GM19328 (cell line): ENCODE results near the gene HOXC4.
"Not testable (repeated sequence)": the region's sequence is repeated elsewhere in the genome, so short reads cannot be mapped to it uniquely, and the experiment has no call there.

Source experiments
- ATAC-seq: cut with Tn5 transposase; IDR thresholded peaks from one replicate; pipeline ENCODE4 v1.9.1; 2021; ENCODE audit warnings: mild to moderate bottlenecking, moderate library complexity; ENCODE audit not compliant: unreplicated experiment

HOXC4 gene

DNA sequence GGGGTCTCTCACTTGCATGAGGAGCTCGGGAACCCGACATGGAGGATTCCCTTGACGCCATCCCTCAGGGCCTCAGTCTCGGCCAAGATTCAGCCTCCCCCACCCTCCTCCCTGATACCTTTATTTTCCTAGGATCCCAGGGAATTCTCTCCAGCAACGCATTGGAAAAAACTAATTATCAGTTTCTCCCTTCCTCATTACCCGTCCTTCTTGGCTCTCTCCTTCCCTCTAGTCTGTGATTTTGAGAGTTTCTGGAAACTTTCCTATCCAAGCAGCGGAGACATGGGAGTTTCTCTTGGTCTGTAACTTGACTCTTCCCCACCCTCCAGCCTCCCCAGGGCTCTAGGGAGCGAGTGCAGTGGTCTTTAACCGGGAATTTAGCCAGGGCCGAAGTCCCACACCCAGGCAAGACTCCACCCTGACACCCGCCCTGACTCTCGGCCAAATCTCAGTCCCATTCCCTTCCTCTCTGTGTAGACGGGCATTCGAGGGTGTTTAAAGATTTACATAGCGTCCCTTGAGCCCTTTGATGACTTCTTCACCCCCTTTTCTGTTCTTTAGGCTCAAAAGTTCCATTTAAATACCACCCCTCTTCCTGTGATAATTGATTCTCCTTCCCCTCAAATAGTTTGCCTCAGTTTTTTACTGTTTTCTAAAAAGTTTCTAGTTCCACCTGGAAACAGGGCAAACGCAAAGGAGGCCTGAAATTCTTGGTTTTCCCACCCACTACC, 14.1 kb upstream of the HOXC4 start:
- ATAC-seq: no peak

GRCh38 chr12:54040148-54040494, 13.5 kb upstream of the HOXC4 start:
- no peak for ATAC-seq

DNA sequence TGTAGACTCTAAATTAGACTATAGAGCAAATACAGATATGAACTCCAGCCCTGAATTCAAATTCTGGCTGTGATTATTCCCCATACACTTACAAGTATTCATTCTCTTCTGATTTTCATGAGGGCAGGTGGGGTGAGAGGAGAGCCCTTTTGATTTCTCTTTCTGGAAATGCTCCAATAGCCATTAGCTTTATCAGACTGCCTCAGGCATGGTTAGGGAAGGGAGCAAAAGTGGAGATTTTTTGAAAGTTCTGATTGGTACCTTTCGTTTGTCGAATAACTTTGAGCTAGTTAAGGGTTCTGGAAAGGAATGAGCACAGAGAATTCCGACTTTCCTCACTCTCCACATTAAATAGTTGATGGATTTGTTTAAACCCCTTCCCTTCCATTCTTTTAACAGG, 13.0 kb upstream of the HOXC4 start:
- ATAC-seq: no peak

- ATAC-seq: no peak
Observed at GRCh38 chr12:54041097-54041690, 12.4 kb upstream of the HOXC4 start.

- ATAC-seq: not testable (repeated sequence)
Observed at GRCh38 chr12:54042033-54042432, 11.6 kb upstream of the HOXC4 start.

GRCh38 chr12:54042970-54043853, 10.4 kb upstream of the HOXC4 start:
- ATAC-seq: no peak

GRCh38 chr12:54044425-54045103, 9.1 kb upstream of the HOXC4 start:
- no peak for ATAC-seq

GRCh38 chr12:54045401-54045800, 8.2 kb upstream of the HOXC4 start:
- no peak for ATAC-seq

GRCh38 chr12:54045868-54046521, 7.6 kb upstream of the HOXC4 start:
- no peak for ATAC-seq

- ATAC-seq: no peak
Observed at GRCh38 chr12:54046809-54047159, 6.9 kb upstream of the HOXC4 start.

DNA sequence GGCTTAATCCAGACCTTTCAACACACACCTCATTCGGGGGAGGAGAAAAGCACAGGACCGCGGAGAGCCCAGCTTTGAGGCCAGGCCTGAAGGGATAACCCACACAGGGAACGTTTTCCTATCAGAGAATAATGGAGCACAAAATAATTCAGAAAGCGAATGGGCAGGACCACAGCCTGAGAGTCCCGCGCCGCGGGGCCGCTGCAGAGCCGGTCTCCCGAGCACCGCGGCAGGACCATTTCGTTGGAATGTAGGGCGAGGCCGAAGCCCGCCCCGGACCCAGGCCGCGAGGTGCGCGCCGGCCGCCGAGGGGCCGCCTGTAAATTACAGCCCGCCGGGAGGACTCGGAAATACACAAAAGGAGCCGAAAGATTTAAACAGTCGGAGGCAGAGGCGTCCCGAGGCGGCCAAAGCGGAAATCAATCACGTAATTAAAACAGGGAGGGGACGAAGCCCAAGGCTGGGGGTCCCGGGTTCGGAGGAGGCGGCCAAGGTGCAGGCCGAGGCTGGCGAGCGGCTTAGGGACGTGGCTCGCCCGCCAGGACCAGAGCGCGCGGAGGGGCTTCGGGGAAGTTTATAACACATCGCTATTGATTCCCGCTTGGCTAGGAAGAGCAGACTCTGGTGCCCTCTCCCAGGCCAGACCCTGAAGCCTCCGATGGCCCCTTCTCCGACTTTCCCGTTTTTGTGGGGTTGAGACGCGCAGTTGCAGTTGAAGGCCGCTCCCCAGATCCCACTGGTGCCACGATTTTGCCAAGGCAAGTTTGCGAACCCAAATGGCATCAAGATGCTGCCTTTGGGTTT, 6.3 kb upstream of the HOXC4 start:
- no peak for ATAC-seq

DNA sequence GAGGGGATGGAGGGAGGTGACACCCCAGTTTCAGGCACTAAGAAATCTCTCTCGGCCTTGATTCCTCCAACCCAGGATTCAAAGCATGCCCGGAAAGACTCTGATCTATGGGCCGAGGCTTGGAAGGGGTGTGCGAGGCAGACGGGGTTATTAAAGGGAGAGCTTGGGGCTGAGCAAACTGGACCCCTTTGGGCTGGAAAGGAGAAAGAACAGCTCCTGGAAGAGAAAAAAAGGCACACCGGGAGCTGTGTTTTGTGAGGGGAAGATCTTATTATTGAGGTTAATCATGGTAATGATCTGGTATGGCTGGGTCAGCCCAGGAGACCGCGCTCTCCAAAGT, 5.7 kb upstream of the HOXC4 start:
- no peak for ATAC-seq

- no peak for ATAC-seq
Observed at GRCh38 chr12:54048406-54049093, 5.1 kb upstream of the HOXC4 start.

- no peak for ATAC-seq
Observed at GRCh38 chr12:54049108-54049507, 4.5 kb upstream of the HOXC4 start.

DNA sequence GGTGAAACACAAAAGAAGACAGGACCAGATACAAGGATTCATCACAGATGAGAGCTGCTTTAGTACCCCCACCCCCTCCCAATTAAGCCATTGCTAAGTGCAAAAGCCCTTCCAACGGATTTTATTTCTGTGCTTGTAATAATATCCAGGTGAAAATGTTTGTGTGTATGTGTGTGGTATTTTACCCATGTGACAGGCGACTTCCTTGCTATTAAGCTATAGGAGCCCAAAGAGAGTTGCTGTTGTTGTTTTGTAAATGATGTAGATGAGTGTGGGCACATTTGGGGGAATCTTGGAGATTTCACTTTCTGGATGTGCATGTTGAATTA, 3.2 kb upstream of the HOXC4 start:
- ATAC-seq: no peak

DNA sequence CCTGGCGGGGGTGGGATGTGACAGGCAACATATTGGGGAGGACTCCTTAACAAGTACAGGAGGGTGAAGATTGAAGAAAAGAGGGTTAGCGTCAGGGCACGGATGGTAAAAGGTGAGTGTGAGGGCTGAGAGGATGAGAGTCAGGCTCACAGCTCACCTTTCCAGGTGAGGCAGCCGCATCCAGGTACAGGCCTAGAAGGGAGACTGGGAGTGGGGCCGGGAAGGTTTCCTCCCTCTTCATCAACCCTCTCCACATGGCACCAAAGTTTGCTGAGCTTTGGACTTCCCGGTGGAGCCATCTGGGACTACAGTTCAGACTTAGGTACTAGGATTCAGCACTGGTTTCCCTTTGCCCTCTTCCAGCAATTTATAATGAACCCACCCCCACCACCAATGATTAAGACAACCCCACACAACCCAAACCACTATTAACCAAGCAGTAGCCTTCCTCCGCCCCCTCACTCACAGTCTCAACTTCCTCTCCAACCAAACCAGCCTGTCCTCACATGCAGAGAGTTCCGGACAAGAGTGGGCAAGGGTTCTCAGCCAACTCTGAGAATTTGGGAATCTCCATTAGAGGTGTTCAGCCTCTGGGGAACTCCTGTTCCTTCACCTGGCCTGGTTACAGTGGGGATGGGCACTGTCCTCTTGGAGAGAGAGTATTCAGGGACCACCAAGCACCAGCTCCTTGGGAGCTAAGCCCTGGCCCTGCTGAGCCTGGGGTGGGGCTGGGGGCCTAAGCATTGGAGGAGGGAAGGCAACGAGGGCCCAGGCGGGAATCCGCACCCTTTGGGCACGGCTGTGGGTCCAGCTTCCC, 2.4 kb upstream of the HOXC4 start:
- no peak for ATAC-seq

- no peak for ATAC-seq
Observed at GRCh38 chr12:54051874-54052437, 1.7 kb upstream of the HOXC4 start.

- ATAC-seq: no peak
Observed at GRCh38 chr12:54052438-54053002, 1.1 kb upstream of the HOXC4 start.
